CD4-positive, alpha-beta T cell (primary cell): Measurements from ENCODE around the gene PML. TPM values are rescaled to one million over a fixed set of nuclear protein-coding genes. Genes with fewer than 3 reads are reported as not detected.

Experiments used
- ATAC-seq: fragments of 200-7000 bp; cut with Tn5 transposase; one replicate; pipeline ENCODE4 v1.10.0; 2022; ENCODE audit warnings: mild to moderate bottlenecking; ENCODE audit not compliant: poor library complexity
- CTCF ChIA-PET: fragments of 350-600 bp; sonication (Branson Sonifier 250); formaldehyde crosslinking; loops from one replicate; lab custom pipeline; 2021; ENCODE audit warnings: antibody characterized with exemption, inconsistent platforms; lab: Charles Lee
- POLR2A ChIA-PET: fragments of 350-600 bp; sonication (Branson Sonifier 250); formaldehyde crosslinking; loops from one replicate; lab custom pipeline; 2021; ENCODE audit warnings: antibody characterized with exemption, inconsistent platforms; lab: Charles Lee
- DNase-seq, 14 experiments: peaks; one replicate each; pipeline ENCODE4 v3.0.0-alpha.2; 2013 to 2020; ENCODE audit warnings: mixed read lengths in 2 of 14
- H3K27ac ChIP-seq, 2 donors: one replicate each; pipeline versions ENCODE4 v1.5.1 to v1.7.0; 2013; ENCODE audit warnings: low read length in 2 of 2, low read depth in 1 of 2, mild to moderate bottlenecking in 1 of 2
- H3K27me3 ChIP-seq, 2 experiments: 1 replicate in 1 of 2; 2 replicates in 1 of 2; pipeline versions ENCODE4 v1.6.1 to v1.7.0; 2013; ENCODE audit warnings: low read length in 2 of 2, control low read depth in 1 of 2, mild to moderate bottlenecking in 1 of 2, moderate library complexity in 1 of 2; ENCODE audit not compliant: insufficient read depth in 2 of 2, control insufficient read depth in 1 of 2
- H3K36me3 ChIP-seq: one replicate; pipeline ENCODE4 v1.6.1; 2013; ENCODE audit warnings: low read length, control low read depth; ENCODE audit not compliant: insufficient read depth
- H3K4me1 ChIP-seq: one replicate; pipeline ENCODE4 v1.6.1; 2013; ENCODE audit warnings: low read length, control low read depth; ENCODE audit not compliant: insufficient read depth
- H3K4me3 ChIP-seq: one replicate; pipeline ENCODE4 v1.5.1; 2013; ENCODE audit warnings: mild to moderate bottlenecking, low read length, moderate library complexity
- H3K9me3 ChIP-seq, 2 experiments: 1 replicate in 1 of 2; 2 replicates in 1 of 2; pipeline versions ENCODE4 v1.6.1 to v1.7.0; 2013; ENCODE audit warnings: low read length in 2 of 2, mild to moderate bottlenecking in 2 of 2, control low read depth in 1 of 2, moderate library complexity in 1 of 2; ENCODE audit not compliant: control insufficient read depth in 1 of 2, insufficient read depth in 1 of 2
- H3K27ac Mint-ChIP-seq: one replicate; pipeline ENCODE4 v1.8.0; 2020; ENCODE audit warnings: mixed read lengths
- H3K27me3 Mint-ChIP-seq: one replicate; pipeline ENCODE4 v1.8.0; 2021; ENCODE audit warnings: mixed read lengths
- H3K36me3 Mint-ChIP-seq: one replicate; pipeline ENCODE4 v1.8.0; 2021; ENCODE audit warnings: low read depth, mixed read lengths
- H3K4me1 Mint-ChIP-seq: one replicate; pipeline ENCODE4 v1.8.0; 2021; ENCODE audit warnings: low read depth, mixed read lengths
- H3K4me3 Mint-ChIP-seq: one replicate; pipeline ENCODE4 v1.8.0; 2020; ENCODE audit warnings: mild to moderate bottlenecking, mixed read lengths
- H3K9me3 Mint-ChIP-seq: one replicate; pipeline ENCODE4 v1.8.0; 2020; ENCODE audit warnings: mixed read lengths
- CTCF ChIP-seq: fragments of 200-600 bp; IDR thresholded peaks from one replicate; pipeline ENCODE4 v1.8.0; 2022; ENCODE audit warnings: antibody characterized with exemption, mild to moderate bottlenecking
- intact Hi-C, 2 experiments: fragments of 100-400 bp; cut with DNase I in 1 of 2; cut with micrococcal nuclease in 1 of 2; formaldehyde crosslinking; loops; one replicate each; pipeline versions ENCODE4 v1.15.1 to v1.9.0; 2023 to 2025; cut with DNase I, micrococcal nuclease
- total RNA-seq, 174 experiments: library from RNA in 2 of 174; stranded (reverse) in 2 of 174; gene quantifications; one replicate each; pipeline ENCODE4 v1.2.3 and lab custom pipeline; 2021 to 2026

The PML gene
- total RNA-seq, 2 experiments from 2014 or later: 39.2 to 42.9 TPM

GRCh38 chr15:73950479-73950830, 44.1 kb upstream of the PML start:
- Histone ChIP-seq H3K27me3 (no peaks in the 10 kb centered on the region), H3K36me3 (no peaks in the 10 kb centered on the region), H3K9me3 (no peaks in the 10 kb centered on the region), H3K4me1 (peaks cover 12% of the 10 kb centered on the region), H3K27ac (no peak overlapping the region), H3K4me3 (no peak overlapping the region)
- TF ChIP-seq CTCF: no peak
- Mint-ChIP-seq H3K9me3 (no peaks in the 10 kb centered on the region), H3K36me3 (no peaks in the 10 kb centered on the region), H3K4me1 (peaks cover 9% of the 10 kb centered on the region), H3K27ac (no peak overlapping the region), H3K4me3 (no peak overlapping the region), H3K27me3 (no peaks in the 10 kb centered on the region)
- POLR2A ChIA-PET: interaction anchor here (1.0 to 2.2 kb wide), 5 partner anchors 10 to 52 kb away, joined by 3 to 30 read pairs (median 7); partner anchors contain the start of gene PML
- CTCF ChIA-PET: interaction anchor here (0.6 to 2.8 kb wide), 14 partner anchors 9 to 372 kb away, joined by 3 to 46 read pairs (median 5); partner anchors contain the start of gene PML
- intact Hi-C loops: loop anchor here (2.0 to 10.0 kb wide), 3 partner anchors 184 to 372 kb away; partner anchors contain the start of gene ISLR2 (in 1 of the 2)
- ATAC-seq (no peak), DNase-seq (no peak)

- H3K27me3 Mint-ChIP-seq: no peaks in the 10 kb centered on the region
- DNase-seq (peak; percentile 63 to 85 (median 75)), ATAC-seq (peak; percentile 97)
- H3K9me3 ChIP-seq: no peaks in the 10 kb centered on the region
- H3K4me3 ChIP-seq: no peak overlapping the region
- H3K4me1 ChIP-seq: peaks cover 12% of the 10 kb centered on the region
- no peaks in the 10 kb centered on the region for H3K36me3 Mint-ChIP-seq
- peaks cover 9% of the 10 kb centered on the region for H3K4me1 Mint-ChIP-seq
- ChIA-PET POLR2A (interaction anchor here (0.8 to 2.2 kb wide), 6 partner anchors 9 to 51 kb away, joined by 3 to 30 read pairs (median 6); partner anchors contain the start of gene PML), CTCF (interaction anchor here (0.6 to 2.8 kb wide), 14 partner anchors 9 to 372 kb away, joined by 3 to 46 read pairs (median 5); partner anchors contain the start of gene PML)
- intact Hi-C loops: loop anchor here (1.0 to 10.0 kb wide), 4 partner anchors 13 to 372 kb away; partner anchors contain the start of gene ISLR2 (in 1 of the 2)
- H3K9me3 Mint-ChIP-seq: no peaks in the 10 kb centered on the region
- H3K27me3 ChIP-seq: no peaks in the 10 kb centered on the region
- H3K27ac Mint-ChIP-seq: peak overlapping the region; percentile 40
- no peak overlapping the region for H3K27ac ChIP-seq
- H3K36me3 ChIP-seq: no peaks in the 10 kb centered on the region
- peak; percentile 86 for TF ChIP-seq CTCF
- no peak overlapping the region for H3K4me3 Mint-ChIP-seq
These were observed 43.5 kb upstream of the PML start for GRCh38 chr15:73950831-73951561.

- H3K4me1 Mint-ChIP-seq: peaks cover 6% of the 10 kb centered on the region
- no peak overlapping the region for H3K4me3 Mint-ChIP-seq
- ChIA-PET POLR2A (interaction anchor here (0.8 to 2.2 kb wide), 6 partner anchors 8 to 50 kb away, joined by 3 to 30 read pairs (median 6); partner anchors contain the start of gene PML), CTCF (interaction anchor here (0.9 to 2.8 kb wide), 12 partner anchors 8 to 371 kb away, joined by 3 to 46 read pairs (median 6); partner anchors contain the start of gene PML)
- H3K9me3 Mint-ChIP-seq: no peaks in the 10 kb centered on the region
- Histone ChIP-seq H3K9me3 (no peaks in the 10 kb centered on the region), H3K4me1 (peaks cover 14% of the 10 kb centered on the region), H3K27ac (no peak overlapping the region), H3K27me3 (no peaks in the 10 kb centered on the region), H3K4me3 (no peak overlapping the region), H3K36me3 (no peaks in the 10 kb centered on the region)
- TF ChIP-seq CTCF: no peak
- H3K27me3 Mint-ChIP-seq: no peaks in the 10 kb centered on the region
- peak overlapping the region; percentile 40 for H3K27ac Mint-ChIP-seq
- intact Hi-C loops: loop anchor here (1.0 to 10.0 kb wide), 4 partner anchors 13 to 371 kb away; partner anchors contain the start of gene ISLR2 (in 1 of the 2)
- ATAC-seq (no peak), DNase-seq (no peak)
- no peaks in the 10 kb centered on the region for H3K36me3 Mint-ChIP-seq
These were observed 42.9 kb upstream of the PML start for GRCh38 chr15:73951601-73952000.
